CD4-positive, alpha-beta T cell treated with Interleukin-17A for 1 hour (primary cell): ENCODE measurements around the gene GAB3.
A peak's percentile ranks its signal among the peaks of the same experiment; 100 is the strongest.

ENCODE experiments used
- DNase-seq: peaks from one replicate; pipeline ENCODE4 v3.0.0-alpha.2; 2020

GAB3 gene

GRCh38 chrX:154750301-154751202 is at the start of gene GAB3:
TSS of gene GAB3 (minus strand) at chrX:154751077. CDS start at chrX:154751025, 52 bp downstream.
- peak; percentile 45 for DNase-seq

- DNase-seq: no peak
Observed at GRCh38 chrX:154799556-154800348, 48.9 kb upstream of the GAB3 start.

- no peak for DNase-seq
Observed at GRCh38 chrX:154797006-154797405, 46.1 kb upstream of the GAB3 start.

- DNase-seq: no peak
Observed at GRCh38 chrX:154795016-154795415, 44.1 kb upstream of the GAB3 start.

GRCh38 chrX:154793084-154793795 is 42.4 kb upstream of the GAB3 start:
- DNase-seq: no peak

GRCh38 chrX:154791939-154792338 is 41.1 kb upstream of the GAB3 start:
- no peak for DNase-seq

- DNase-seq: no peak
Observed at GRCh38 chrX:154791467-154791866, 40.6 kb upstream of the GAB3 start.

- no peak for DNase-seq
Observed at GRCh38 chrX:154785716-154786115, 34.8 kb upstream of the GAB3 start.

- DNase-seq: no peak
Observed at GRCh38 chrX:154784149-154784995, 33.5 kb upstream of the GAB3 start.

- no peak for DNase-seq
Observed at GRCh38 chrX:154780968-154781367, 30.1 kb upstream of the GAB3 start.

- no peak for DNase-seq
Observed at GRCh38 chrX:154779261-154779660, 28.4 kb upstream of the GAB3 start.

- DNase-seq: no peak
Observed at GRCh38 chrX:154776753-154777152, 25.9 kb upstream of the GAB3 start.

- DNase-seq: no peak
Observed at GRCh38 chrX:154775419-154776349, 24.8 kb upstream of the GAB3 start.

GRCh38 chrX:154774622-154775021 is 23.7 kb upstream of the GAB3 start:
- DNase-seq: no peak

- peak; percentile 95 for DNase-seq
Observed at GRCh38 chrX:154762537-154763296, 11.8 kb upstream of the GAB3 start, which contains the start of gene DKC1. TSS of gene DKC1 (plus strand) at chrX:154762864. CDS start at chrX:154762966, 102 bp downstream.

GRCh38 chrX:154761977-154762536 is 11.2 kb upstream of the GAB3 start:
- DNase-seq: peak; percentile 13

- DNase-seq: no peak
Observed at GRCh38 chrX:154758696-154759095, 7.8 kb upstream of the GAB3 start.

GRCh38 chrX:154751669-154752271 is 893 bp upstream of the GAB3 start:
- no peak for DNase-seq

- DNase-seq: no peak
Observed at GRCh38 chrX:154751203-154751668, 359 bp upstream of the GAB3 start.
